ENCODE measurements around the gene FGF1. TPM values are rescaled to one million over a fixed set of nuclear protein-coding genes. Genes with fewer than 3 reads are reported as not detected.

FGF1 gene
- total RNA-seq, 2 experiments from 2014 or later: not detected

Other genes with a start within 250 kb of the FGF1 start
- gene ARHGAP26, start 84.3 kb upstream of the FGF1 start, total RNA-seq: 10 to 100 TPM; 14.8 to 17.1 TPM

Data from activated CD4-positive, alpha-beta memory T cell treated with anti-CD3 and anti-CD28 coated beads, Interleukin-2, amount 10 ng/mL, durations not matched to agents 7 days and 5 days (primary cell).